H1 (cell line): ENCODE results near the gene FCGR3B. TPM values are rescaled to one million over a fixed set of nuclear protein-coding genes. Genes with fewer than 3 reads are reported as not detected.
A peak's percentile ranks its signal among the peaks of the same experiment; 100 is the strongest.
"Not testable (repeated sequence)": the region's sequence is repeated elsewhere in the genome, so short reads cannot be mapped to it uniquely, and the experiment has no call there.

Experiments used
- CTCF ChIA-PET: fragments of 300-600 bp; sonication (Branson Sonifier 250); formaldehyde crosslinking; loops from one replicate; lab custom pipeline; 2021; ENCODE audit not compliant: partially characterized antibody; lab: Charles Lee
- POLR2A ChIA-PET: fragments of 300-600 bp; sonication (Branson Sonifier 250); formaldehyde crosslinking; loops from one replicate; lab custom pipeline; 2021; ENCODE audit warnings: inconsistent platforms; ENCODE audit not compliant: partially characterized antibody; lab: Charles Lee
- DNase-seq, 2 experiments: peaks; one replicate each; pipeline versions ENCODE4 v3.0.0 to v3.0.0-alpha.2; 2010 to 2022; ENCODE audit warnings: low spot score in 2 of 2, low read depth in 1 of 2, mixed read lengths in 1 of 2
- FAIRE-seq: peaks from 2 replicates; lab custom pipeline; 2011; peaks lifted over from hg19 to GRCh38; lab: Jason Lieb, UNC
- H2AFZ ChIP-seq: 2 replicates; pipeline ENCODE4 v1.8.1; 2012; ENCODE audit warnings: low read length, inconsistent platforms
- H2AK5ac ChIP-seq: 2 replicates; pipeline ENCODE4 v1.6.1; 2013; ENCODE audit warnings: low read depth, low read length
- H2BK120ac ChIP-seq: replicated peaks from 2 replicates; pipeline ENCODE3; 2013; ENCODE audit warnings: low read depth, low read length, inconsistent platforms
- H2BK12ac ChIP-seq: 2 replicates; pipeline ENCODE4 v1.6.1; 2013; ENCODE audit warnings: low read depth, low read length
- H2BK15ac ChIP-seq: 2 replicates; pipeline ENCODE4 v1.6.1; 2013; ENCODE audit warnings: low read length
- H2BK20ac ChIP-seq: 2 replicates; pipeline ENCODE4 v1.6.1; 2013; ENCODE audit warnings: low read length
- H2BK5ac ChIP-seq: 2 replicates; pipeline ENCODE4 v1.6.1; 2013; ENCODE audit warnings: low read depth, low read length
- H3K14ac ChIP-seq: 2 replicates; pipeline ENCODE4 v1.6.1; 2013; ENCODE audit warnings: inconsistent platforms; ENCODE audit not compliant: insufficient read length
- H3K18ac ChIP-seq: 2 replicates; pipeline ENCODE4 v1.6.1; 2013; ENCODE audit warnings: low read length; ENCODE audit errors: extremely low read depth
- H3K23ac ChIP-seq: 2 replicates; pipeline ENCODE4 v1.6.1; 2013; ENCODE audit warnings: inconsistent platforms; ENCODE audit not compliant: insufficient read length
- H3K23me2 ChIP-seq: 2 replicates; pipeline ENCODE4 v1.6.1; 2013; ENCODE audit warnings: low read depth, low read length
- H3K27ac ChIP-seq: 2 replicates; pipeline ENCODE4 v1.6.1; 2011; ENCODE audit warnings: low read depth, low read length, inconsistent platforms
- H3K27me3 ChIP-seq, 4 experiments: replicated peaks in 1 of 4; 1 replicate in 1 of 4; 2 replicates in 3 of 4; pipeline versions ENCODE4 v1.6.1 to v1.8.1; 2011 to 2013; ENCODE audit warnings: low read length in 3 of 4, mild to moderate bottlenecking in 3 of 4, inconsistent platforms in 2 of 4, mixed read lengths in 2 of 4, moderate library complexity in 1 of 4; ENCODE audit not compliant: control insufficient read depth in 3 of 4, insufficient read depth in 3 of 4; ENCODE audit errors: extremely low read depth in 1 of 4
- H3K36me3 ChIP-seq, 4 experiments: 2 replicates each; pipeline versions ENCODE4 v1.6.1 to v1.8.1; 2011 to 2013; ENCODE audit warnings: mild to moderate bottlenecking in 4 of 4, low read length in 3 of 4, moderate library complexity in 2 of 4, control low read depth in 1 of 4, inconsistent platforms in 1 of 4; ENCODE audit not compliant: insufficient read depth in 4 of 4, control insufficient read depth in 2 of 4
- H3K4ac ChIP-seq: replicated peaks from 2 replicates; pipeline ENCODE3; 2013; ENCODE audit warnings: low read length, low read depth, mixed read lengths, inconsistent platforms; ENCODE audit not compliant: insufficient read length
- H3K4me1 ChIP-seq, 4 experiments: replicated peaks in 1 of 4; 1 replicate in 1 of 4; 2 replicates in 3 of 4; pipeline versions ENCODE4 v1.6.1 to v1.8.1; 2011 to 2013; ENCODE audit warnings: low read length in 3 of 4, inconsistent platforms in 2 of 4, mixed read lengths in 1 of 4; ENCODE audit not compliant: insufficient read depth in 4 of 4, control insufficient read depth in 3 of 4
- H3K4me2 ChIP-seq, 2 experiments: 2 replicates each; pipeline versions ENCODE4 v1.6.1 to v1.8.1; 2011 to 2013; ENCODE audit warnings: low read depth in 2 of 2, low read length in 2 of 2, control low read depth in 1 of 2, inconsistent platforms in 1 of 2, mild to moderate bottlenecking in 1 of 2; ENCODE audit not compliant: insufficient read depth in 1 of 2
- H3K4me3 ChIP-seq, 4 experiments: fragments of 200-600, 300-600 bp in 1 of 4; sonication (generic), shearing (Covaris generic), sonication (Bioruptor Twin) in 1 of 4; 2 replicates each; pipeline versions ENCODE4 v1.5.1 to v1.8.1; 2011 to 2016; ENCODE audit warnings: low read length in 4 of 4, low read depth in 3 of 4, control low read depth in 2 of 4, inconsistent platforms in 2 of 4, mild to moderate bottlenecking in 2 of 4, mixed read lengths in 1 of 4, moderate library complexity in 1 of 4; ENCODE audit not compliant: insufficient read depth in 2 of 4; ENCODE audit errors: extremely low read depth in 1 of 4
- H3K56ac ChIP-seq: replicated peaks from 2 replicates; pipeline ENCODE3; 2013; ENCODE audit warnings: low read depth, mild to moderate bottlenecking, mixed read lengths, low read length, inconsistent platforms; ENCODE audit not compliant: insufficient read length
- H3K79me1 ChIP-seq: 2 replicates; pipeline ENCODE4 v1.6.1; 2013; ENCODE audit warnings: low read depth, low read length, control low read depth
- H3K79me2 ChIP-seq, 2 experiments: 2 replicates each; pipeline versions ENCODE4 v1.6.1 to v1.8.1; 2012 to 2013; ENCODE audit warnings: low read length in 2 of 2, mild to moderate bottlenecking in 2 of 2, inconsistent platforms in 1 of 2; ENCODE audit not compliant: insufficient read depth in 2 of 2, control insufficient read depth in 1 of 2
- H3K9ac ChIP-seq, 4 experiments: replicated peaks in 1 of 4; 1 replicate in 1 of 4; 2 replicates in 3 of 4; pipeline versions ENCODE4 v1.6.1 to v1.8.1; 2011 to 2013; ENCODE audit warnings: low read depth in 3 of 4, low read length in 3 of 4, control low read depth in 2 of 4, mild to moderate bottlenecking in 2 of 4, moderate library complexity in 2 of 4, inconsistent platforms in 1 of 4; ENCODE audit errors: extremely low read depth in 1 of 4
- H3K9me3 ChIP-seq, 2 experiments: 2 replicates each; pipeline versions ENCODE4 v1.6.1 to v1.8.1; 2012 to 2013; ENCODE audit warnings: mild to moderate bottlenecking in 2 of 2, moderate library complexity in 2 of 2, control low read depth in 1 of 2, inconsistent platforms in 1 of 2, low read depth in 1 of 2, low read length in 1 of 2, mixed read lengths in 1 of 2; ENCODE audit not compliant: insufficient read depth in 2 of 2
- H4K20me1 ChIP-seq, 2 experiments: replicated peaks in 1 of 2; 2 replicates each; pipeline versions ENCODE3 to v1.8.1; 2011 to 2013; ENCODE audit warnings: inconsistent platforms in 2 of 2, low read length in 2 of 2, mild to moderate bottlenecking in 1 of 2; ENCODE audit not compliant: insufficient read depth in 2 of 2, control insufficient read depth in 1 of 2
- H4K5ac ChIP-seq: 2 replicates; pipeline ENCODE4 v1.6.1; 2013; ENCODE audit warnings: low read length, low read depth, mixed read lengths, inconsistent platforms; ENCODE audit not compliant: insufficient read length
- H4K8ac ChIP-seq: 2 replicates; pipeline ENCODE4 v1.8.0; 2013; ENCODE audit warnings: mild to moderate bottlenecking, moderate library complexity, low read length, inconsistent platforms; ENCODE audit not compliant: insufficient read depth; ENCODE audit errors: extremely low read depth
- H4K91ac ChIP-seq: replicated peaks from 2 replicates; pipeline ENCODE3; 2013; ENCODE audit warnings: low read length, mixed read lengths, inconsistent platforms; ENCODE audit not compliant: insufficient read length
- WGBS, 2 experiments: shearing (Covaris generic) in 1 of 2; methylation state at CpG; one replicate each; pipeline versions ENCODE4 v1.1.6 to v1.1.7; 2013 to 2015; ENCODE audit warnings: low lambda C conversion rate in 2 of 2, mixed read lengths in 2 of 2, inconsistent platforms in 1 of 2, low coverage in 1 of 2, missing lambda C conversion rate in 1 of 2; ENCODE audit not compliant: insufficient replicate concordance in 2 of 2, insufficient coverage in 1 of 2, insufficient read length in 1 of 2; ENCODE audit errors: extremely low coverage in 1 of 2, missing lambda C conversion rate in 1 of 2; 5-methylcytosine and 5-hydroxymethylcytosine counted together
- polyA plus RNA-seq, 7 experiments: library from polyadenylated mRNA; depleted of rRNA in 3 of 7; stranded (reverse) in 5 of 7; unstranded in 2 of 7; fragments of >200 nt in 5 of 7; fragments of 200-250 nt in 2 of 7; gene quantifications; 1 replicate in 5 of 7; 2 replicates in 1 of 7; 4 replicates in 1 of 7; pipeline versions ENCODE4 v1.2.1 to v1.2.3, GENCODE V29; 2011 to 2013; ENCODE audit warnings: missing spikeins in 2 of 7, mixed read lengths in 2 of 7
- total RNA-seq: library from RNA; stranded (reverse); fragmentation: NEBNext Ultra II Directional; extraction: Animal tissue kit (Norgen Biotek cat#: 25700); gene quantifications from 2 replicates; pipeline ENCODE4 v1.2.1, GENCODE V29; 2021
- TF ChIP-seq, protein P1 (sequence below), 3 experiments: IDR thresholded peaks; 1 replicate in 2 of 3; 2 replicates in 1 of 3; pipeline versions ENCODE4 v1.5.1 to v1.6.1; 2011; ENCODE audit warnings: low read length in 3 of 3, mild to moderate bottlenecking in 3 of 3, inconsistent platforms in 2 of 3, low read depth in 1 of 3, moderate library complexity in 1 of 3; ENCODE audit not compliant: insufficient read depth in 1 of 3; ENCODE audit errors: control extremely low read depth in 1 of 3

The FCGR3B gene
- total and polyA plus RNA-seq, 2 of the 8 experiments (the other 6 are each of a cell fraction or from before 2014, with no cell fraction given): not detected

DNA sequence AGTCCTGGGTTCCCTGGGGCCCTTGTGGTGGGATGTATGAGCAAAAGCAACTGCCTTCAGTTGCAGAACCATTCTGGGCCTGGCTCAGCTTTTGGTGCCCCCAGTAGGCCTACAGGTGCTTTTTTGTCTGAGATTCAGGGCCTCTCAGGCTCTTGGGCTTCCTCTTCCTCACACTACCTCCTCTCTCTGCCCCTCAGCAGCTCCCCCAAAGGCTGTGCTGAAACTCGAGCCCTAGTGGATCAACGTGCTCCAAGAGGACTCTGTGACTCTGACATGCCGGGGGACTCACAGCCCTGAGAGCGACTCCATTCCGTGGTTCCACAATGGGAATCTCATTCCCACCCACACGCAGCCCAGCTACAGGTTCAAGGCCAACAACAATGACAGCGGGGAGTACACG lies 41.6 kb downstream of the FCGR3B start:
- H2AK5ac ChIP-seq, H3K23ac ChIP-seq, H3K9ac ChIP-seq, H3K9me3 ChIP-seq, CTCF ChIA-PET, H4K8ac ChIP-seq, H3K23me2 ChIP-seq, H3K4me1 ChIP-seq, H4K20me1 ChIP-seq, H2BK20ac ChIP-seq, H3K79me2 ChIP-seq, H2BK5ac ChIP-seq, H3K27me3 ChIP-seq, H3K4ac ChIP-seq, H4K5ac ChIP-seq, H2BK120ac ChIP-seq, H2BK15ac ChIP-seq, H3K56ac ChIP-seq, H4K91ac ChIP-seq, H2BK12ac ChIP-seq, H3K4me3 ChIP-seq, H3K27ac ChIP-seq, H3K14ac ChIP-seq, POLR2A ChIA-PET, FAIRE-seq, H3K79me1 ChIP-seq, H3K36me3 ChIP-seq: not testable (repeated sequence)
- TF ChIP-seq, protein P1, sequence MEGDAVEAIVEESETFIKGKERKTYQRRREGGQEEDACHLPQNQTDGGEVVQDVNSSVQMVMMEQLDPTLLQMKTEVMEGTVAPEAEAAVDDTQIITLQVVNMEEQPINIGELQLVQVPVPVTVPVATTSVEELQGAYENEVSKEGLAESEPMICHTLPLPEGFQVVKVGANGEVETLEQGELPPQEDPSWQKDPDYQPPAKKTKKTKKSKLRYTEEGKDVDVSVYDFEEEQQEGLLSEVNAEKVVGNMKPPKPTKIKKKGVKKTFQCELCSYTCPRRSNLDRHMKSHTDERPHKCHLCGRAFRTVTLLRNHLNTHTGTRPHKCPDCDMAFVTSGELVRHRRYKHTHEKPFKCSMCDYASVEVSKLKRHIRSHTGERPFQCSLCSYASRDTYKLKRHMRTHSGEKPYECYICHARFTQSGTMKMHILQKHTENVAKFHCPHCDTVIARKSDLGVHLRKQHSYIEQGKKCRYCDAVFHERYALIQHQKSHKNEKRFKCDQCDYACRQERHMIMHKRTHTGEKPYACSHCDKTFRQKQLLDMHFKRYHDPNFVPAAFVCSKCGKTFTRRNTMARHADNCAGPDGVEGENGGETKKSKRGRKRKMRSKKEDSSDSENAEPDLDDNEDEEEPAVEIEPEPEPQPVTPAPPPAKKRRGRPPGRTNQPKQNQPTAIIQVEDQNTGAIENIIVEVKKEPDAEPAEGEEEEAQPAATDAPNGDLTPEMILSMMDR (IDR thresholded peaks at IDR 0.05; ENCODE audit: control extremely low read depth in 1 of 3, insufficient read depth in 1 of 3, low read depth in 1 of 3, low read length in 3 of 3): peak in 1 of 3 experiments; percentile 16; a peak in 1 of 4 replicates
- 61% methylated on average over 6 of the region's 8 CpGs; no CpG with 5 or more reads in 1 of the 2 experiments for WGBS, 2 experiments
- Histone ChIP-seq H2AFZ (peak overlapping the region; percentile 90; the same call in 1 of the 2 replicates), H3K18ac (peak overlapping the region; percentile 25; the same call in 1 of the 2 replicates), H3K4me2 (peak overlapping the region in 1 of 2 experiments; percentile 13; a peak in 2 of 4 replicates)
- peak in 1 of 2 experiments; percentile 56 for DNase-seq
